ENCODE data around the gene LCLAT1. TPM values are rescaled to one million over a fixed set of nuclear protein-coding genes. Genes with fewer than 3 reads are reported as not detected.
A peak's percentile ranks its signal among the peaks of the same experiment; 100 is the strongest.

LCLAT1 gene
- total and polyA plus RNA-seq, 8 donors, result 2.0 to 15.0 (median 9.8) TPM

- Histone ChIP-seq H3K36me3 (no peaks in the 10 kb centered on the region), H3K4me3 (no peak overlapping the region), H3K4me1 (no peaks in the 10 kb centered on the region), H3K27me3 (no peaks in the 10 kb centered on the region), H3K27ac (no peak overlapping the region), H3K9me3 (no peaks in the 10 kb centered on the region)
- intact Hi-C loops (cut with DNase I), result no loop called here
- TF ChIP-seq, protein P1, sequence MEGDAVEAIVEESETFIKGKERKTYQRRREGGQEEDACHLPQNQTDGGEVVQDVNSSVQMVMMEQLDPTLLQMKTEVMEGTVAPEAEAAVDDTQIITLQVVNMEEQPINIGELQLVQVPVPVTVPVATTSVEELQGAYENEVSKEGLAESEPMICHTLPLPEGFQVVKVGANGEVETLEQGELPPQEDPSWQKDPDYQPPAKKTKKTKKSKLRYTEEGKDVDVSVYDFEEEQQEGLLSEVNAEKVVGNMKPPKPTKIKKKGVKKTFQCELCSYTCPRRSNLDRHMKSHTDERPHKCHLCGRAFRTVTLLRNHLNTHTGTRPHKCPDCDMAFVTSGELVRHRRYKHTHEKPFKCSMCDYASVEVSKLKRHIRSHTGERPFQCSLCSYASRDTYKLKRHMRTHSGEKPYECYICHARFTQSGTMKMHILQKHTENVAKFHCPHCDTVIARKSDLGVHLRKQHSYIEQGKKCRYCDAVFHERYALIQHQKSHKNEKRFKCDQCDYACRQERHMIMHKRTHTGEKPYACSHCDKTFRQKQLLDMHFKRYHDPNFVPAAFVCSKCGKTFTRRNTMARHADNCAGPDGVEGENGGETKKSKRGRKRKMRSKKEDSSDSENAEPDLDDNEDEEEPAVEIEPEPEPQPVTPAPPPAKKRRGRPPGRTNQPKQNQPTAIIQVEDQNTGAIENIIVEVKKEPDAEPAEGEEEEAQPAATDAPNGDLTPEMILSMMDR (IDR thresholded peaks at IDR 0.05), result no peak
- no peak for ATAC-seq
- no peak for FAIRE-seq
- no peak for DNase-seq
These were observed 28.5 kb downstream of the LCLAT1 start for GRCh38 chr2:30475542-30475941.

- WGBS, 2 donors, result 90 to 91% methylated on average over 2 of the region's 2 CpGs
- intact Hi-C loops (cut with DNase I), result no loop called here
- FAIRE-seq, result no peak
These were observed 29.6 kb downstream of the LCLAT1 start for GRCh38 chr2:30476636-30477035.

DNA sequence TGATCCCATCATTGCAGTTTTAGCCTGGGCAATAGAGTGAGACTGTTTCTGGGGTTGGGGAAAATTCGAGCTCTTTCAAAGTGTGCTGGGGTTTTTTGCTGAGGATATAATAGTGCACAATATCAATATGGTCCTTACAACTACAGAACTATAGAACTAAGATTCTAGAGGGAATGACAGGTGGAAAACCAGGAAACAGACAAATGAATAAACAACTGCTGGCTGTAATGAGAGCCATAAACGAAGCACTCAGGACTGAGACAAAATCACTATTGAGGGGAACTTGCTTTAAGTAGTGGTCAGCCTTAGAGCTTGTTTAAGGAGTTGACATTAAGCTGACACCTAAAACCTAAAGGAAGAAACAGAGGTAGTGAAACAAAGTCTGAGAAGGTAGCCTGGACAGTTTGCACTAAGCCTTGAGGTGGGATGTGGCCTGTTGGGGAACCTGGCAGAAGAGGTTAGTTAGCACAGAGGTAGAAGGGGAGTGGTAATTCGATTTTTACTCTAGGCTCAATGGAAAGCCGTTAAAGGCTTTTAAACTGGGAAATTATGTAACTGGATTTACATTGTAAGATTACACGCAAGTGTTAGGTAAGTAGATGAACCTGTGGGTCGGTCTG lies 33.8 kb downstream of the LCLAT1 start:
- intact Hi-C loops (cut with DNase I), result no loop called here
- peaks cover 0 to 4% (median 3%) of the 10 kb centered on the region in 3 donors for H3K4me1 ChIP-seq
- no peak for FAIRE-seq
- no peak for ATAC-seq
- DNase-seq, result no peak
- no peaks in the 10 kb centered on the region for H3K9me3 ChIP-seq
- H3K27ac ChIP-seq, result no peak overlapping the region
- no peaks in the 10 kb centered on the region for H3K36me3 ChIP-seq
- H3K27me3 ChIP-seq, result no peaks in the 10 kb centered on the region
- H3K4me3 ChIP-seq, result no peak overlapping the region
- WGBS, 2 donors, result 49 to 64% methylated on average over 6 of the region's 6 CpGs
- TF ChIP-seq, protein P1 (IDR thresholded peaks at IDR 0.05), result no peak

More at GRCh38 chr2:30476636-30477035, 29.6 kb downstream of the LCLAT1 start:
- Histone ChIP-seq H3K27me3 (no peaks in the 10 kb centered on the region), H3K27ac (no peak overlapping the region), H3K9me3 (no peaks in the 10 kb centered on the region), H3K4me3 (no peak overlapping the region), H3K4me1 (peaks cover 0 to 3% (median 0%) of the 10 kb centered on the region in 3 donors), H3K36me3 (no peaks in the 10 kb centered on the region)
- no peak for DNase-seq
- TF ChIP-seq, protein P1 (IDR thresholded peaks at IDR 0.05), result no peak
- ATAC-seq, result no peak

GRCh38 chr2:30481323-30481800 lies 34.3 kb downstream of the LCLAT1 start:
- Histone ChIP-seq H3K27ac (no peak overlapping the region), H3K4me1 (peaks cover 0 to 4% (median 3%) of the 10 kb centered on the region in 3 donors), H3K27me3 (no peaks in the 10 kb centered on the region), H3K4me3 (no peak overlapping the region), H3K9me3 (no peaks in the 10 kb centered on the region), H3K36me3 (no peaks in the 10 kb centered on the region)
- TF ChIP-seq, protein P1 (IDR thresholded peaks at IDR 0.05), result no peak
- 76 to 77% methylated on average over 3 of the region's 3 CpGs for WGBS, 2 donors
- DNase-seq (peak in 1 of 6 donors; percentile 27), ATAC-seq (peak in 2 of 4 donors; percentile 55 to 60), FAIRE-seq (no peak)
- intact Hi-C loops (cut with DNase I), result no loop called here

- H3K27me3 ChIP-seq, result no peaks in the 10 kb centered on the region
- no peak for DNase-seq
- intact Hi-C loops (cut with DNase I), result no loop called here
- no peaks in the 10 kb centered on the region for H3K36me3 ChIP-seq
- no peak overlapping the region for H3K4me3 ChIP-seq
- peaks cover 0 to 4% (median 3%) of the 10 kb centered on the region in 3 donors for H3K4me1 ChIP-seq
- TF ChIP-seq, protein P1 (IDR thresholded peaks at IDR 0.05), result no peak
- no peak overlapping the region for H3K27ac ChIP-seq
- ATAC-seq, result no peak
- no peak for FAIRE-seq
- H3K9me3 ChIP-seq, result no peaks in the 10 kb centered on the region
These were observed 35.0 kb downstream of the LCLAT1 start for GRCh38 chr2:30482011-30482410.

Measured in pancreas (tissue), 10 donors.